ENCODE measurements around the gene MRM3.
"Not testable (repeated sequence)": the region's sequence is repeated elsewhere in the genome, so short reads cannot be mapped to it uniquely, and the experiment has no call there.

MRM3 gene, protein sequence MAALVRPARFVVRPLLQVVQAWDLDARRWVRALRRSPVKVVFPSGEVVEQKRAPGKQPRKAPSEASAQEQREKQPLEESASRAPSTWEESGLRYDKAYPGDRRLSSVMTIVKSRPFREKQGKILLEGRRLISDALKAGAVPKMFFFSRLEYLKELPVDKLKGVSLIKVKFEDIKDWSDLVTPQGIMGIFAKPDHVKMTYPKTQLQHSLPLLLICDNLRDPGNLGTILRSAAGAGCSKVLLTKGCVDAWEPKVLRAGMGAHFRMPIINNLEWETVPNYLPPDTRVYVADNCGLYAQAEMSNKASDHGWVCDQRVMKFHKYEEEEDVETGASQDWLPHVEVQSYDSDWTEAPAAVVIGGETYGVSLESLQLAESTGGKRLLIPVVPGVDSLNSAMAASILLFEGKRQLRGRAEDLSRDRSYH

DNA sequence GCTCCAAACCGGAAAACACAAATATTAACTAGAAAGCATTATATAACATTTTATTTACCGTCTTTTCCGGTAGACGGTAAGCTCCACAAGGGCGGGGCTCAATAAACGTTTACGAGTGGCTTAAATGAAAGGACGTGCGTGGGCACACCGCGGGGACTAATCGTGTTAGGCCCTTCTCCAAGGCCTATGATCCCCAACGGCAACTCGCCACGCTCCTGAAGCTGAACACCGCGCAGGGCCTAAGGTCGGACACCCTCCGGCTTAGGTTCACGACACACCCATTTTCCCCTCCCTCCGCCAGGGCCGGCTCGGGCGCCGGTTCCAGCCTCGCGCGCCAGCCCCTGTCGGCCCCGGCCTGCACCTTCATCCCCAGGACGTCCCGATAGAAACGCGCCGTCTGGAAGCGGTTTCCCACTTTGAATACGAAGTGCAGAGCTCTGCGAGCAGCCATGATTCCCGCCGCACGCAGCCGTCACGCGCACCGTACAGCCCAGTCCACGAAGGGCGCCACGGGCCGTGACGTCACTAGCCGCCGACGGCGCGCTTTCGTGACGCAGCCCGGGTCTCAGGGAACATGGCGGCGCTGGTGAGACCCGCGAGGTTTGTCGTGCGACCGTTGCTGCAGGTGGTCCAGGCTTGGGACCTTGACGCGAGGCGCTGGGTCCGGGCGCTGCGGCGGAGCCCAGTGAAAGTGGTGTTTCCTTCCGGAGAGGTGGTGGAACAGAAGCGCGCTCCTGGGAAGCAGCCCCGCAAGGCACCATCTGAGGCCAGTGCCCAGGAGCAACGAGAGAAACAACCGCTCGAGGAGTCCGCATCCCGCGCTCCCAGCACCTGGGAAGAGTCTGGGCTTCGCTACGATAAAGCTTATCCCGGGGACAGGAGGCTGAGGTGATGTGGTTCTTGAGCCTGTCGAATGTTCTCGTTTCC lies at the start of gene MRM3, which contains the start of gene GLOD4:
MRM3 (plus strand) TSS at position 549 of the 927 bp plus-strand sequence; CDS start at position 575, 26 bp downstream.
GLOD4 (minus strand) TSS at position 476 of the 927 bp plus-strand sequence; CDS start at position 451, 25 bp downstream.
- DNase-seq (ENCODE audit: low spot score), result peak; percentile 91

GRCh38 chr17:732902-733720 lies 49.0 kb upstream of the MRM3 start:
- DNase-seq (ENCODE audit: low spot score), result no peak

- no peak for DNase-seq (ENCODE audit: low spot score)
Measured at GRCh38 chr17:733743-734142, 48.4 kb upstream of the MRM3 start.

DNA sequence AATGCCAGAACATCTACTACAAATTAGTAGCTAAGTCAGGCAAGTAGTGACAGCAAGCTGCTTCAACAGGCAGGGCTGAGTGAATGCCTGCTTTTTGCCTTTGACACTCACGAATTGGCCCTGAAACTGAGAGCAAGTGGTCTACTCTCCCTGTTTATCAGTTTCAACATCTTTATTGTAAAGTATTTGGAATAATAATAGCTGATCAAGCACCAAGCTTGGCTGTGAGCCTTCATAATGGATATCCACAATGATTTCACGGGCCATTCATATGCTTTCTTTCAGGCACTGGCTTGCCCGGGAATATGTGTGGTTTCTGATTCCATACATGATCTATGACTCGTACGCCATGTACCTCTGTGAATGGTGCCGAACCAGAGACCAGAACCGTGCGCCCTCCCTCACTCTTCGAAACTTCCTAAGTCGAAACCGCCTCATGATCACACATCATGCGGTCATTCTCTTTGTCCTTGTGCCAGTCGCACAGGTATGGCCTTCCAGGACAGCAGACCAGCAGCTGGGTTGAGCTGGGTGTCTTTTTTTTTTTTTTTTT lies 44.5 kb upstream of the MRM3 start:
- no peak for DNase-seq (ENCODE audit: low spot score)

DNA sequence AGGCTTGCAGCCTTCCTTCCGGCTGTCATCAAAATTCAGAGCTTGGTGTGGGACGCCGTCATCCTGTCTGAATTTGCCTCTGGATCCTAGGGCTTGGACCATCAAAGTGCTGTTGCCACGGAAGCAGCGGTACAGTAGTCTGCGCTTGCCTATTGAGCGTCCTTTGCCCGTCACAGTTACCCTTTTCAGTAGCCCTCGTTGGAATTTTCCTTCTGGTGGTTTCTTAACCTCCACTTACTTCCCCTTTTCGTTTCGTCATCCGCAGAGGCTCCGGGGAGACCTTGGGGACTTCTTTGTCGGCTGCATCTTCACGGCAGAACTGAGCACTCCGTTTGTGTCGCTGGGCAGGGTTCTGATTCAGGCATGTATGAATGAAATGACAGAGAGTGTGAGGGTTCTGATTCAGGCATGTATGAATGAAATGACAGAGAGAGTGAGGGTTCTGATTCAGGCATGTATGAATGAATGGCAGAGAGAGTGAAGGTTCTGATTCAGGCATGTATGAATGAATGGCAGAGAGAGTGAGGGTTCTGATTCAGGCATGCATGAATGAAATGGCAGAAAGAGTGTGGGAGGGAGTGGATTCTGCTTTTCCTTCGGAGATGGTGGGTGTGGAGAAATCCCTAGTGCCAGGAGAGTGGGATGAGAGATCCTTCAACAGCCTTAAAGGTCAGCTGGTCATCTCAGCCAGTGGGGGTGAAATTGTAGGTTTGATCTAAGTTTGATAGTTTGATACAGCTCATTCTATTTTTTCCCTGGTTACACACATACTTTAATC lies 41.7 kb upstream of the MRM3 start:
- DNase-seq (ENCODE audit: low spot score), result no peak

DNA sequence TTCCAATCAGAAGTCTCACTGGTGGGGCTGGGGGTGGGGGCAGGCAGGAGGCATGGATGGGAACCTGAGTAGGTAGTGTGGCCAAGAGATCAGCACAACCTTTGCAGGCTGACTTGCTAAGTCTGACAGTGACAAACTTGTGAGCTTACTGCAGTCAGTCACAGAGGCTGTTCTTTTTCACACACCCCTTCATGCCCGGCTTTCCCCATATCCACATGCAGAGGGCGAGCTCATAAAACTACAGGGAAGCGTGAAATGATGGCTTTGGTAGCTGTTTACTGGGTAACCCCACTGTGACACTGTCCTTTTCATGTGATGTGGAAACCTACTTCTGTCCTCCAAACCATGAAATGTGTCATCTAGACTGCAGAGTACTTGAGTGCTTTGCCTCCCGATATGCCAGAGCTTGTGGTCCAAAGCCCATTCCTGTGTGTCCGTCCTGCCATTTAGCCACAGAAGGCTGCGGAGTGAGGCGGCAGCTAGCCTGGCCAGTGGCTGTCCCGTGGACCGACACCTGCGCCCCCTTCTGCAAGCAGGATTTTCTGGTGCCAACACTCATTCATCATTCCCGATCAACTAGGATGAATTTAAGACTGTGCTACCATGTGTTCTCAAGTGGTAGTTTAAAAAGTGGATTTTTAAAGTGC lies 39.9 kb upstream of the MRM3 start:
- DNase-seq (ENCODE audit: low spot score), result no peak

DNA sequence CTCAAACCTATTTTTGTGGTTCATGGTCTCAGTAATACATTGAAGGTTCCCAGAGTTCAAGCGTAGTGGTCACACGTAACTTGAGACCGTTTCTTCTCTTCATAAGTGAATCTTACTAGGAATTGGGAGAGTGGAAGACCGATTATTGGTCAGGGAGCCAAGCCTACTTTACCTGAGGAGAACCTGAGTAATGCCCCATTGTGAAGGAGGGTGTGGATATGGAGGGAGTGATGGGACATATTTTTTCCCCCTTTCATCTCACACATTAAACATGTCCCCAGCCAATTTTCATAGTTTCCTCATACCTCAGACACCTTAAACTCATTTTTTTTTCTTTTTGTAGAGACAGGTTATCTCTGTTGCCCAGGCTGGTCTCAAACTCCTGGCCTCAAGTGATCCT lies 39.0 kb upstream of the MRM3 start:
- no peak for DNase-seq (ENCODE audit: low spot score)

DNA sequence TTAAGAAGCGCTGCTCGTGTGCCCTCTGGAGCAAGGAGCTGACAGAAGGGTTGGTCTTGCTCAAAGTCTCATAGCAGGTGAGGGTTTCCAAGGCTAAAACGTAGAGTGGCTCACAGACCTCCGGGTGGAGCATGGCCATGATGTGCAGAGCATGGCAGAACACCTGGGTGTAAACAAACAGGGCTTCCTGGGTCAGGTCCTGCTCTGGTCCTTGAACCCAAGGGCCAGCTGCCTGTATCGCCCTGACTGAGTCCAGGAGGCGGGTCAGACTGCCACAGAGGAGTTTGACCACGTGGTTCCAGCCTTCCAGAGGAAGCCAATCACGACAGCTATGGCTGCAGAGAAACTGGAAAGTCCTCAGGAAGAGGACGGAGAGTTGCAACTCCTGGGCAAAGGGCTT lies 37.2 kb upstream of the MRM3 start:
- DNase-seq (ENCODE audit: low spot score), result no peak

DNA sequence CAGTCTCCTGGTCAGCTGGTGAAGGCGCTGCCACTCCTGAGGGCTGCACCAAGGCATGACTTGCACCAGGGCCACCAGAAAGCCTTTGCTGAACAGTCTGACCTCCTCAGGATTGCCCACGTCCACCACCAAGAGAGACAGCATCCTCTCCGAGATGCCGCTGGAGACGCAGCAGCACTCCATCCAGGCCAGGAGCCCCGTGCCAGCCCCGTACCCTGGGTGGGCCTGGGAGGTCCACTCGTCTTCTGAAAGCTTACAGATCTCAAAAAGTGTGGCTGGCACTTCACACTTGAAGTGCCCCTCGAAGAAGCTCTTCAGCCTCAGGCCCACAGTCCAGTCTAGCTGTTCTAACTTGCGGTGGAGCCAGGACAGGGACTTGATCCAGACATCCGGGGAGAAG lies 36.7 kb upstream of the MRM3 start:
- DNase-seq (ENCODE audit: low spot score), result no peak

- no peak for DNase-seq (ENCODE audit: low spot score)
Measured at GRCh38 chr17:746181-746580, 36.0 kb upstream of the MRM3 start.

DNA sequence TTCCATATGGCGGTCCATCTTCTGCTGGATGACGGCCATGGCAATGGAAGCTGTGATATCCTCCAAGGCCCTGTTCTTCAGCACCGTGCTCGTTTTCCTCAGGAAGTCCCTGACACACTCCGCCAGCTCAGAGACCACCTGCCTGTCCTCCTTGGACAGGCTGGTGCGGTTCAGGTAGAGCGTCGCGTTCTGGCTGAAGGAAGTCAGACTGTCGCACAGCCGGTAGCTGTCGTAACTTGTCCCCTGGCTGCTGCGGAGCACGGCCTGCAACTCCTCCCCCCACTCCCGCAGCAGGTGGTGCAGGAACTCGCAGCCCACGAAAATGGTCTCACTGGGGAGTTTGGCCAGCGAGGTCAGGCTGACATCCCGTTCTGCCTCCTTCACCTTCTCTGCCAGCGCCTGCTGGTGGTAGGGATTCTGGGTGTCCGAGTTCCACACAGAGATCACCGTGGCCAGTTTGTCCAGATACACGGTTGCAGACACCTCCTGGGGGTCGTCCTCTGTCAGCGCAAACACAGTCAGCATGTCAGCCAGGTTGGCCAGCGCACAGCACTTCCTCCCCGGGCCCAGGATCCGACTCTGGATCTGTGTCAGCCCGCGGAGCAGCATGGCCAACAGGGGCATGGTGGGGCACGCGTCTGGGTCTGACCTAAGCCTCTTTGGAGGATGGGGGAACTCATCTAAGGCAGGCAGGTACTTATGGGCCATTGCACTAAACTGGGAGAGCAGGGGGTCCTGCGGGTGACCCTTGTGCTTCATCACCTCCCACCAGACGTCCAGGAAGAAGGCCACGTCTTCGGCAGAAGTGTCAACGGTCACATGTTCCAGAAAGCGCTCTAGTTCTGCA lies 35.1 kb upstream of the MRM3 start:
- no peak for DNase-seq (ENCODE audit: low spot score)

DNA sequence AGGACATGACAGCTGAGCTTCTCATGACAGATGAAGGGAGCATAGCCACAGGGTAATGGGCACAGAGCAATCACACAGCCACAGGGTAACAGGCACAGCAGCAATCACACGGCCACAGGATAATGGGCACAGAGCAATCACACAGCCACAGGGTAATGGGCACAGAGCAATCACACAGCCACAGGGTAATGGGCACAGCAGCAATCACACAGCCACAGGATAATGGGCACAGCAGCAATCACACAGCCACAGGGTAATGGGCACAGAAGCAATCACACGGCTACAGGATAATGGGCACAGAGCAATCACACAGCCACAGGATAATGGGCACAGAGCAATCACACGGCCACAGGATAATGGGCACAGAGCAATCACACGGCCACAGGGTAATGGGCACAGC lies 33.5 kb upstream of the MRM3 start:
- DNase-seq (ENCODE audit: low spot score), result not testable (repeated sequence)

DNA sequence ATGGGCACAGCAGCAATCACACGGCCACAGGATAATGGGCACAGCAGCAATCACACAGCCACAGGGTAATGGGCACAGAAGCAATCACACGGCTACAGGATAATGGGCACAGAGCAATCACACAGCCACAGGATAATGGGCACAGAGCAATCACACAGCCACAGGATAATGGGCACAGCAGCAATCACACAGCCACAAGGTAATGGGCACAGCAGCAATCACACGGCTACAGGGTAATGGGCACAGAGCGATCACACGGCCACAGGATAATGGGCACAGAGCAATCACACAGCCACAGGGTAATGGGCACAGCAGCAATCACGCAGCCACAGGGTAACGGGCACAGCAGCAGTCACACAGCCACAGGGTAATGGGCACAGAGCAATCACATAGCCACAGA lies 32.8 kb upstream of the MRM3 start:
- not testable (repeated sequence) for DNase-seq (ENCODE audit: low spot score)

DNA sequence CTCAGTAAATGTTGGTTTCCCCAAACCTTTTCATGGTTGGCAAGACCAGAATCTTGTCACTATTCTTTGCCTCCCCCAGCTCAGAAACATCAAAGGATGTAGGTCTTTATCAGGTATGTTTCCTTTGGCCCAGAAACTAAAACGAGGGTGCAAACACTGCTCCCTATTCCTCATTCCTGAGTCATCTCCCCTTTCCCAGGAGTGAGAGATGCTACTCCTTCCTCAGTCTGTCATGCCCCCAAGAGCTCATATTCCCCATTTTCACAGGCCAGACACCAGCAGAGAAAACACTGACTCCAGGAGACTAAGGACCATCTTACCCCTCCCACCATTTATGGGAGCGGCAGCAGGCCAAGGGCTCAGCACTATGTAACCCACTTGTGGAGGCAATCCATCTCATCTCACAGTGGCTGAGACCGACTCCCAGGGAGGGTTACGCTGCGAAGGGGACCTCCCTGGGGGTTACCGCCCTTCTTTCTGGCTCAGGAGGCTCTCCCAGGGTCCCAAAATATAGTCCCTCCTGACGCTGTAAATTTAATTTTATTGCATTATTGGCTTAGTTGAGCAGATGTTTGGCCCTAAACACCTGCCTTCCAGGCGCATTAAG lies 31.6 kb upstream of the MRM3 start:
- no peak for DNase-seq (ENCODE audit: low spot score)

GRCh38 chr17:751269-752001 lies 30.7 kb upstream of the MRM3 start:
- DNase-seq (ENCODE audit: low spot score), result no peak

- DNase-seq (ENCODE audit: low spot score), result peak; percentile 90
Measured at GRCh38 chr17:752002-752619, 30.0 kb upstream of the MRM3 start, which contains the start of gene GEMIN4. TSS of gene GEMIN4 (minus strand) at chr17:752264. CDS start at chr17:752142, 122 bp downstream.

DNA sequence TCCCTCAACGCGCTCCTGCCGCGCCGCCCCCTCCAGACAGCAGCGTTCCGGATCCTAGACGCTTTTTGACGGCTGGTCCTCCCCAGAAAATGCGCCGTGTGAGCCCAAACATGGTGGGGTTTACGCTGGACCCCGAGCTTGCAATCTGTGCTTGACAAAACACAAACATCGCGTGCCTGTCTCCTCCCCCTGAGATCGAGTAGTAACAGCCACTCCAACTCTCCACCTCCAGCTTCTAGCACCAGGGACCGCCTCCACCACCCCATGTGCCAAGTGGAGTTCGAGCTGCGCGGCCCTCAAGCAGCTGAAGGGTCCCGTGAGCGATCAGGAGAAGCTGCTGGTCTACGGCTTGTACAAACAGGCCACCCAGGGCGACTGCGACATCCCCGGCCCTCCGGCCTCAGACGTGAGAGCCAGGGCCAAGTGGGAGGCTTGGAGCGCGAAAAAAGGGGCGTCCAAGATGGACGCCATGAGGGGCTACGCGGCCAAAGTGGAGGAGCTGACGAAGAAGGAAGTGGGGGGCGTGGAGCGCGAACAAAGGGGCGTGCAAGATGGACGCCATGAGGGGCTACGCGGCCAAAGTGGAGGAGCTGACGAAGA lies 29.4 kb upstream of the MRM3 start:
- DNase-seq (ENCODE audit: low spot score), result no peak

Measured in COLO829 (cell line).